Bronchial epithelial cell (primary cell): Measurements from ENCODE around the gene THOP1. TPM values are rescaled to one million over a fixed set of nuclear protein-coding genes. Genes with fewer than 3 reads are reported as not detected.

Source experiments
- DNase-seq: peaks from one replicate; pipeline ENCODE4 v3.0.0-alpha.2; 2010; ENCODE audit warnings: low read depth
- FAIRE-seq: peaks from 2 replicates; lab custom pipeline; 2011; peaks lifted over from hg19 to GRCh38; lab: Jason Lieb, UNC
- H3K27me3 ChIP-seq: 2 replicates; pipeline ENCODE4 v1.5.1; 2011; ENCODE audit warnings: low read length; ENCODE audit not compliant: control insufficient read depth, insufficient read depth
- H3K36me3 ChIP-seq: 2 replicates; pipeline ENCODE4 v1.5.1; 2011; ENCODE audit warnings: low read length; ENCODE audit not compliant: control insufficient read depth, insufficient read depth
- H3K4me3 ChIP-seq: 2 replicates; pipeline ENCODE4 v1.5.1; 2011; ENCODE audit warnings: mild to moderate bottlenecking, low read depth, low read length, control low read depth
- total RNA-seq: library from RNA; depleted of rRNA; stranded (reverse); fragments of >200 nt; gene quantifications from 2 replicates; pipeline ENCODE4 v1.2.1, GENCODE V29; 2014
- TF ChIP-seq, protein P1 (sequence below): IDR thresholded peaks from 2 replicates; pipeline ENCODE4 v1.5.1; 2011; ENCODE audit warnings: mild to moderate bottlenecking, moderate library complexity, low read length, control low read depth, inconsistent platforms; ENCODE audit not compliant: insufficient read depth, severe bottlenecking

The THOP1 gene
- total RNA-seq, 1 donor from 2014 or later: 86.4 TPM

DNA sequence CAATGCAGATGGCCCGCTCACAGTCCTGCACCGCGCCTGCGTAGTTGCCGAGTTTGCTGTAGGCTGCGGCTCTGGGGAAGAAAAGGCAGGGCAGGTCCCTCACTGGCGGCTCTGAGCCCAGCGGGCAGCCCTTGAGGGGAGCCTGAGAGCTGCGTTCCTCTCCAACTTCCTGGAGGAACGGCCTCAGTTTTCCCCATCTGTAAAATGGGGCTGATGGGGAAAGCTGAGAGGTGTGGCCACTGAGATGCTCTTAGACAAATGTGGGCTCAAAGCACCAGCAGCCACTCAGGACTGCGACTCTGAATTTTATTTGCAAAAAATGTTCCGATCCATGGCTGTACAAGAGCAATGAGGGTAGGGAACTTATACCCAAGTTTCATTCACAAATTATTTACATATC lies 21.6 kb upstream of the THOP1 start:
- peaks cover 33% of the 10 kb centered on the region for H3K36me3 ChIP-seq
- FAIRE-seq: no peak
- TF ChIP-seq, protein P1, sequence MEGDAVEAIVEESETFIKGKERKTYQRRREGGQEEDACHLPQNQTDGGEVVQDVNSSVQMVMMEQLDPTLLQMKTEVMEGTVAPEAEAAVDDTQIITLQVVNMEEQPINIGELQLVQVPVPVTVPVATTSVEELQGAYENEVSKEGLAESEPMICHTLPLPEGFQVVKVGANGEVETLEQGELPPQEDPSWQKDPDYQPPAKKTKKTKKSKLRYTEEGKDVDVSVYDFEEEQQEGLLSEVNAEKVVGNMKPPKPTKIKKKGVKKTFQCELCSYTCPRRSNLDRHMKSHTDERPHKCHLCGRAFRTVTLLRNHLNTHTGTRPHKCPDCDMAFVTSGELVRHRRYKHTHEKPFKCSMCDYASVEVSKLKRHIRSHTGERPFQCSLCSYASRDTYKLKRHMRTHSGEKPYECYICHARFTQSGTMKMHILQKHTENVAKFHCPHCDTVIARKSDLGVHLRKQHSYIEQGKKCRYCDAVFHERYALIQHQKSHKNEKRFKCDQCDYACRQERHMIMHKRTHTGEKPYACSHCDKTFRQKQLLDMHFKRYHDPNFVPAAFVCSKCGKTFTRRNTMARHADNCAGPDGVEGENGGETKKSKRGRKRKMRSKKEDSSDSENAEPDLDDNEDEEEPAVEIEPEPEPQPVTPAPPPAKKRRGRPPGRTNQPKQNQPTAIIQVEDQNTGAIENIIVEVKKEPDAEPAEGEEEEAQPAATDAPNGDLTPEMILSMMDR: no peak
- no peak overlapping the region for H3K4me3 ChIP-seq
- no peak for DNase-seq
- no peaks in the 10 kb centered on the region for H3K27me3 ChIP-seq

DNA sequence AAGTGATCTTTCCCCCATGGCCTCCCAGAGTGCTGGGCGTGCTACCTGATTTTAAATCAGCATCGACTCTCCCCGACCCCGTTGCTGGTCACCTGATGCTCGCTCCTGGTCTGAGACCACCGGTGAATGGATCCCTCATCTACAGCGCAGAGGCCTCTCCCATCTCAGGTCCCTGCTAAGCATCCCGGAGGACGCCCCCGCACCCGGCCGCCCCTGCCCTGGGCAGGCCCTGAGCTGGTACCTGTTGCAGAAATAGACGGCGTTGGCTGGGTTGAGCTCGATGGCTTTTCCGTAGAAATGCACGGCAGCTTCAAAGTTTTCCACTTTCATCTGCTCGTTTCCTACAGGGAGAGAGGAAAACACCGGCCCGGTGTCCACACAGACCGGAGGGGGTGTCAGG lies 20.4 kb upstream of the THOP1 start:
- no peaks in the 10 kb centered on the region for H3K27me3 ChIP-seq
- TF ChIP-seq, protein P1: no peak
- no peak for FAIRE-seq

DNA sequence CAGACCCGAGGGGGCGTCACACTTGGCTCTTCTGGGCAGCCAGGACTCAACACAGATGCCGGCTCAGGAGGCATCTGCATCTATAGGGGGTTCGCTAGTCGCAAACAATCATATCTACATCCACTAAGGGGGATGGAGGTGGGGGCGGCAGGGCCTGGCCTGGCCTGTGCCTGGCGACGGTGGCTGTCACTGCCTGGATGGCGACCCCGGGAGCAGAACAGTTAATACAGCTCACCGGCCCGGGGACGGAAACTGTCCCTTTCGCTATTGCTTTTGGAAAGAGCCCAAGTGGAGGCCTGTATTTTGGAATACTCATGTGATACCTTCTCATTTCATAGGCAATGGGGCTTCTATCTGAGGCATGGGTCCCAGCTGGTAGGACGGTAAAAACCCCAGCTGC lies 19.9 kb upstream of the THOP1 start:
- no peak for FAIRE-seq
- Histone ChIP-seq H3K36me3 (peaks cover 37% of the 10 kb centered on the region), H3K4me3 (no peak overlapping the region), H3K27me3 (no peaks in the 10 kb centered on the region)
- no peak for DNase-seq
- TF ChIP-seq, protein P1: no peak

More for the DNA sequence above, 20.4 kb upstream of the THOP1 start:
- no peak for DNase-seq
- Histone ChIP-seq H3K36me3 (peaks cover 37% of the 10 kb centered on the region), H3K4me3 (no peak overlapping the region)

DNA sequence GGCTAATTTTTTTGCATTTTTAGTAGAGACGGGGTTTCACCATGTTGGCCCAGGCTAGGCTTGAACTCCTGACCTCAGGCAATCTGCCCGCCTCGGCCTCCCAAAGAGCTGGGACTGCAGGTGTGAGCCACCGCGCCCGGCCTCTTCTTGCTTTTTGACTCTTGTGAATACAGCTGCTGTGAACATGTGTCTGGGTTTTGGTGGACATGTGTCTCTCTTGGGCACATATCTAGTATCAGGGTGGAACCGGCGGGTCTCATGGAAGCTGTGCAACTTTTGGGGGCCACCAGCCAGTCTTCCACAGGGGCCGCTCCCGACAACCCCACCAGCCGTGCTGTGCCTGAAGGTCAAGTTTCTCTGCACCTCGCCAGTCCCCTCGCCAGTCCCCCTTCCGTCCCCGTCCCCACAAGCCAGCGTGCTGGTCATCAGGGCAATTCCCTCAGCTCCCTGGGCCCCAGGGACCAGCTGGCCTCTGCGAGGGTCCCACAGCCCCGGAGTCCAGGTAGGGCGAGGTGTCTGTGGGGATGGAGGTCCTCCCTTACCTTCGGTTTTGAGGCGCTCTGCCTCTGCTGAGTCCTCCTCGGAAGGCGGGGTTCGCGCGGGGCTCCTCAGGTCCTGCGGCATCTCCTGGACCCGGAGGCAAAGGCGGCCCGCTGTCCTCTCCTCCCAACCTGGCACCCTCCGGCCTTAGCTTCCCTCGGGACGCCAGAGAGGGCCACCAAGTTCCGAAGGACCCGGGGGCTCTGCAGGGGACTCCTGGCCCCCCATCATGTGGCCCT lies 18.5 kb upstream of the THOP1 start:
- no peak for FAIRE-seq

DNA sequence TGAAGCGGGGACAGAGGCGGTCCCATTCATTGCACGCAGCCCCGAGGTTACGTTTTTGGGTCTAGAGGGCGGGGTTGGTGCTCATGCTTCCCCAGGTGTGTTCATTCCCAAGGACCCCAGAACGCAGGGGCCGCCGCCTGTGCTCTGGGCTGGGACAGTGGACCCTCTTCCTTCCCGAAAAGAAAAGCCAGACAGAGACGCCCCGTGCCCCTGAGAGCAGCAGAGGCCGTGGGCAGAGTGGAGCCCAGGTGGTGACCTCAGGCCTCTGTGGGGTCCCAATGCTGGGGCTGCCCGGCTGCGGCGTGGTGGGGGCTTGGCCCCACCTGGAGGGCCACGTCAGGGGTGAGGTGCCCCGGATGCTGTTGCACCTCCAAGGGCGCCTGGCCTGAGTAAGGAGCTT lies 17.6 kb upstream of the THOP1 start:
- no peak for FAIRE-seq
- no peak for DNase-seq
- no peaks in the 10 kb centered on the region for H3K27me3 ChIP-seq
- H3K36me3 ChIP-seq: peaks cover 29% of the 10 kb centered on the region
- H3K4me3 ChIP-seq: no peak overlapping the region
- TF ChIP-seq, protein P1: no peak

More for the DNA sequence above, 18.5 kb upstream of the THOP1 start:
- DNase-seq: no peak
- TF ChIP-seq, protein P1: no peak
- no peak overlapping the region for H3K4me3 ChIP-seq
- no peaks in the 10 kb centered on the region for H3K27me3 ChIP-seq
- peaks cover 34% of the 10 kb centered on the region for H3K36me3 ChIP-seq
